Bronchial epithelial cell (primary cell): ENCODE results near the gene AMER2. TPM values are rescaled to one million over a fixed set of nuclear protein-coding genes. Genes with fewer than 3 reads are reported as not detected.

Experiments used
- DNase-seq: peaks from one replicate; pipeline ENCODE4 v3.0.0-alpha.2; 2010; ENCODE audit warnings: low read depth
- FAIRE-seq: peaks from 2 replicates; lab custom pipeline; 2011; peaks lifted over from hg19 to GRCh38; lab: Jason Lieb, UNC
- H3K27me3 ChIP-seq: 2 replicates; pipeline ENCODE4 v1.5.1; 2011; ENCODE audit warnings: low read length; ENCODE audit not compliant: control insufficient read depth, insufficient read depth
- H3K36me3 ChIP-seq: 2 replicates; pipeline ENCODE4 v1.5.1; 2011; ENCODE audit warnings: low read length; ENCODE audit not compliant: control insufficient read depth, insufficient read depth
- H3K4me3 ChIP-seq: 2 replicates; pipeline ENCODE4 v1.5.1; 2011; ENCODE audit warnings: mild to moderate bottlenecking, low read depth, low read length, control low read depth
- CTCF ChIP-seq: IDR thresholded peaks from 2 replicates; pipeline ENCODE4 v1.5.1; 2011; ENCODE audit warnings: mild to moderate bottlenecking, moderate library complexity, low read length, control low read depth, inconsistent platforms; ENCODE audit not compliant: insufficient read depth, severe bottlenecking
- total RNA-seq: library from RNA; depleted of rRNA; stranded (reverse); fragments of >200 nt; gene quantifications from 2 replicates; pipeline ENCODE4 v1.2.1, GENCODE V29; 2014

AMER2 gene
- total RNA-seq, 1 donor from 2014 or later, result not detected

GRCh38 chr13:25181597-25181996 is 9.5 kb upstream of the AMER2 start:
- H3K4me3 ChIP-seq, result no peak overlapping the region
- FAIRE-seq, result no peak
- no peaks in the 10 kb centered on the region for H3K27me3 ChIP-seq
- H3K36me3 ChIP-seq, result no peaks in the 10 kb centered on the region
- TF ChIP-seq CTCF, result no peak
- no peak for DNase-seq

GRCh38 chr13:25180775-25181537 is 8.9 kb upstream of the AMER2 start:
- no peak for FAIRE-seq
- H3K27me3 ChIP-seq, result no peaks in the 10 kb centered on the region
- no peak for TF ChIP-seq CTCF
- H3K36me3 ChIP-seq, result no peaks in the 10 kb centered on the region
- H3K4me3 ChIP-seq, result no peak overlapping the region
- no peak for DNase-seq

GRCh38 chr13:25179832-25180774 is 8.0 kb upstream of the AMER2 start:
- no peak for DNase-seq
- H3K4me3 ChIP-seq, result no peak overlapping the region
- peaks cover 3% of the 10 kb centered on the region for H3K27me3 ChIP-seq

GRCh38 chr13:25179011-25179410 is 6.9 kb upstream of the AMER2 start:
- no peaks in the 10 kb centered on the region for H3K36me3 ChIP-seq
- no peak overlapping the region for H3K4me3 ChIP-seq
- peaks cover 3% of the 10 kb centered on the region for H3K27me3 ChIP-seq
- no peak for TF ChIP-seq CTCF
- FAIRE-seq, result no peak
- DNase-seq, result no peak

More at GRCh38 chr13:25179832-25180774, 8.0 kb upstream of the AMER2 start:
- FAIRE-seq, result no peak
- TF ChIP-seq CTCF, result no peak
- no peaks in the 10 kb centered on the region for H3K36me3 ChIP-seq

GRCh38 chr13:25178070-25178469 is 6.0 kb upstream of the AMER2 start:
- Histone ChIP-seq H3K27me3 (peaks cover 3% of the 10 kb centered on the region), H3K4me3 (no peak overlapping the region), H3K36me3 (no peaks in the 10 kb centered on the region)
- no peak for TF ChIP-seq CTCF
- no peak for FAIRE-seq
- no peak for DNase-seq
